Ramos (cell line): Measurements from ENCODE around the gene MAP2K5.

Experiments
- in situ Hi-C: fragments of 300-500 bp; cut with MboI; formaldehyde crosslinking; loops from one replicate; pipeline ENCODE4 v1.14.3; 2022; ENCODE audit warnings: low sequenced_read_pairs; ENCODE audit not compliant: unreplicated experiment

The MAP2K5 gene

GRCh38 chr15:67745073-67746006, 202.8 kb downstream of the MAP2K5 start:
- in situ Hi-C loops = loop anchor here (25.0 kb wide), 1 partner anchor 808 kb away; no protein-coding TSS in a partner anchor

DNA sequence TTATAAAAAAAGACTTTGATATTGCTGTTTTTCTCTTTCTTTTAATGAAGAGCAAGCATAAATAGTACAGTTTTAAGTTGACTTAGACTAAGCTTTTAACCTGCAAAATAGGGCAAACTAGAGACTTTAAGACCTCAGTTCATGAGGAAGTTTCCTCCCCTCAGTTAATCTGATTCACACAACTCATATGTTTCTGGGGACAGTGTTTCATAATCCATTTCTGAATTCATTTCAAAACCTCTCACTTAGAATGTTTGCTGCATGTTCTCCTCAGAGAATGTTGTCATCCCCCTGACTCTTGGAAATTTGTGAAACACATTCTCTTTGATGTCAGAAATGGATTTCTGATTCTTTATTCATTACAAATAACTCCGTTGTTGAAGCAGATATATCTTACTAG, 203.5 kb downstream of the MAP2K5 start:
- in situ Hi-C loops = loop anchor here (25.0 kb wide), 1 partner anchor 809 kb away; no protein-coding TSS in a partner anchor

GRCh38 chr15:67746450-67746849, 203.9 kb downstream of the MAP2K5 start:
- in situ Hi-C loops = loop anchor here (25.0 kb wide), 1 partner anchor 809 kb away; no protein-coding TSS in a partner anchor

DNA sequence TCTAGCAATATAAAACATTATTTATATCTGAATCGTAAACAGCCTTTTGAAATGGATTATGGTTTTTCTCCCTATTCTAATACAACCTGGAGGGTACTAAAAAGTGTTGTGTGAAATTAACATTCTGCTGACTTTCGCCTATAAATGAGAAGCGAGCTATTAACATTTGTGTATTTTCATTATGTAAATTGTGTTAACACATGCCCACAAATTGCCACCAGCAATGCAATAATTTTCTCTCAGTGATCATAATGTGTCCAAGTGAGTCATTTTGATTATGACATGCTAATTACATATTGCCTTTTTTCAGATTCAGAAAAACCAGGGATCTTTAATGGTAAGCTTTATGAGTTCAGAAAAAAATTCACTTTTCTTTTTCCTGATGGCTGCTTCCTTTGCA, 205.4 kb downstream of the MAP2K5 start:
- in situ Hi-C loops = loop anchor here (25.0 kb wide), 1 partner anchor 811 kb away; no protein-coding TSS in a partner anchor

DNA sequence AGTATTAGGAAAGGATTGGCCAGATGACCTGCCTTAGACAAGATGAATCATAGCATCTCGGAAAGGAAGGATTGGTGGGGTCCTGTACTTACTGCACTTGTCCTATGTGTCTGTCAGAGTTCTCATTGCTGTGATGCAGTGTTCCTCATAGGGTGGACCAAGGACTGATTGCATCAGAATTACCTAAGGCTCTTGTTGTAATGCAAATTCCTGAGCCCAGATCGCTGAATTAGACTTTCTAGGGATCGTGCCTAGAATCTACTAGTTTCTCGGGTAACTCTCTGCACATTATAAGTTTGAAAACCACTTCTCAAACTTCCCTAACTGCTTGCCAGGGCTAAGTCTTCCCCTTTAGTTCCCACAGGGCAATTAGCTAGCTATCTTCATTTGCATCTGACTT, 207.9 kb downstream of the MAP2K5 start:
- in situ Hi-C loops = no loop called here

DNA sequence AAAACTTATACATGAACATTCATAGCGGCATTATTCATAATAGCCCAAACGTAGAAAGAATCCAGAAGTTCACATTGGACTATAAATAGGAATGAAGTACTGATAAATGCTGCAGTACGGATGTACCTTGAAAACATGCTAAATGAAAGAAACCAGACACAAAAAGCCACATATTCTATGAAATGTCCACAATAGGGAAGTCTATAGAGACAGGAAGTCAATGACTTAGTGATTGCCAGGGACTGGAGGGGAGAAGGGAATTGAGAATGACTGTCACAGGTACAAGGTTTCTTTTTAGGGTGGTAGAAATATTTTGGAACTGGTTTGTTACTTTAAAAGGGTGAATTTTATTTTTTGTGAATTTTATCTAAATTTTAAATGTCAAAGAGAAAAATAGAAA, 211.4 kb downstream of the MAP2K5 start:
- in situ Hi-C loops = no loop called here

DNA sequence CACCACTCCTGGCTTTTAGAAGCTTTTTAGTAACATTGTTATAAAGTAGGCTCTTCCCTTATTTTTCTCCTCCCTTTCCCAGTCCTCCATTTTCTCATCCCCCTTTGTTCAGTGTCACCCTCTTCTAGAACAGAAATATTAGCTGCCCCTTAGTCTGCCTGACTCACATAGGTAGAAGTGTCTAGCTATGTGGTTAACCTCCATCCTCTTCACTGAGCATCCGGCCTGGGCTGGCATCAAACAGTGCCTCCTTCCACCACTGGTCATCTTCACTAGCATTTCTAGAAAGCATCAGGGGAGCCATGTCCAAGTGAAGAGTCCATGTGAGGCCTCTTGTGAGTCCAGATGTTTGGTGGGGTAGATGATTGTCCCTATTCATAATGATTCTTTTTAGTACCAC, 212.8 kb downstream of the MAP2K5 start:
- in situ Hi-C loops = no loop called here

GRCh38 chr15:67755936-67756335, 213.4 kb downstream of the MAP2K5 start:
- in situ Hi-C loops = no loop called here

- in situ Hi-C loops = no loop called here
Measured at GRCh38 chr15:67758619-67759300, 216.3 kb downstream of the MAP2K5 start.

- in situ Hi-C loops = no loop called here
Measured at GRCh38 chr15:67760901-67761300, 218.4 kb downstream of the MAP2K5 start.

GRCh38 chr15:67761343-67761742, 218.8 kb downstream of the MAP2K5 start:
- in situ Hi-C loops = no loop called here

DNA sequence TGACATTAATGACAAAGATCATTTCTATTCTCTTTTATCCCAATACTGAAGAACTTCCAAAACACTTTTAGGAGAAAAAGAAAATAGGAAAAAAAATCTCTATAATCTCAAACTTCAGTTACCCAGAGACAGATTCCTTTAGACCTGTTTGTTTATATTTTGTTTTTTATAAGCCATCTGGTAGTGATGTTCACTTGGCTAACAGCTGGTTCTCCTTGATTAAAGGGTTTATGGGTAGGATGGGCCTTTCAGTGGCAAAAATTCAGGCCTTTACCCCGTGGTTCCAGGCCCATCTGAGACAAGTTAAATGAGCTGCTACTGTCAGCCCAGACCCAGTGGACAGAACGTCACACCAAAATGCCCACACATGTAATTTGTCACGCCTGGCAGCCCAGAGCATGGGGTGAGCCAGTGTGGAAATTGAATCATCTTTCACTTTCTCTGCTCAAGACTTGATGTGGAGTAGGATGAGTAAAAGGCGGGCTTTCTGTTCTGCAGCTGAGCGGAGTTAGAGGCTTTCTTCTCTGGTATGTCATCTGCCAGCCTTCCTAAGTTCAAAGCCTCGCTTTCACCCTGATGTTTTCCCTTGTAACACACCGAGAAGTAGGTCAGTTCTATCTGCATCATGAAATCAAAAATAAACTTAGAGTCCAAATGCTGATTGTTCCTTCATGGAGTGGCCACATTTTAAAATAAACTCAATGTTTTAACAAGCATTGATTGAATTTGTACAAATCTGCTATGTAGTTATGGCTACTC, 220.3 kb downstream of the MAP2K5 start:
- in situ Hi-C loops = no loop called here

- in situ Hi-C loops = no loop called here
Measured at GRCh38 chr15:67765701-67766100, 223.2 kb downstream of the MAP2K5 start.

DNA sequence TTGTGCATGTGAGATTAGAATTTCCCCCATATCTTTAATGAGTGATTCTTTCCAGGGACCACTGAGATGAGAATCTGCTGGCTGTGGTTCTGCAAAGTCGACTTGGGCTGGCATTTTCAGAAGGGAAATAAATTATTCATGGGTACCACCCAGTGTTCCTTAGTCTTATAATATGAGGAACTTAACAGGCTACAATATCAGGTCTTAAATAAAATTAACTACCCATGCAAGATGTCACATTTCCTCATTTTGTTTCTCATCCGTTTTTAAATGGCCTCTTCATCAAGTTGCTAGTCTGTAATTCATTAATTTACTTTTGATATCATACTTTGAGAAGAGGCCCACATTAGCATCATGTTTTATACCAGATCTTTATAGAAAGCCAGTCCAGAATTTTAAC, 224.5 kb downstream of the MAP2K5 start:
- in situ Hi-C loops = no loop called here

GRCh38 chr15:67768313-67768977, 225.9 kb downstream of the MAP2K5 start:
- in situ Hi-C loops = no loop called here

DNA sequence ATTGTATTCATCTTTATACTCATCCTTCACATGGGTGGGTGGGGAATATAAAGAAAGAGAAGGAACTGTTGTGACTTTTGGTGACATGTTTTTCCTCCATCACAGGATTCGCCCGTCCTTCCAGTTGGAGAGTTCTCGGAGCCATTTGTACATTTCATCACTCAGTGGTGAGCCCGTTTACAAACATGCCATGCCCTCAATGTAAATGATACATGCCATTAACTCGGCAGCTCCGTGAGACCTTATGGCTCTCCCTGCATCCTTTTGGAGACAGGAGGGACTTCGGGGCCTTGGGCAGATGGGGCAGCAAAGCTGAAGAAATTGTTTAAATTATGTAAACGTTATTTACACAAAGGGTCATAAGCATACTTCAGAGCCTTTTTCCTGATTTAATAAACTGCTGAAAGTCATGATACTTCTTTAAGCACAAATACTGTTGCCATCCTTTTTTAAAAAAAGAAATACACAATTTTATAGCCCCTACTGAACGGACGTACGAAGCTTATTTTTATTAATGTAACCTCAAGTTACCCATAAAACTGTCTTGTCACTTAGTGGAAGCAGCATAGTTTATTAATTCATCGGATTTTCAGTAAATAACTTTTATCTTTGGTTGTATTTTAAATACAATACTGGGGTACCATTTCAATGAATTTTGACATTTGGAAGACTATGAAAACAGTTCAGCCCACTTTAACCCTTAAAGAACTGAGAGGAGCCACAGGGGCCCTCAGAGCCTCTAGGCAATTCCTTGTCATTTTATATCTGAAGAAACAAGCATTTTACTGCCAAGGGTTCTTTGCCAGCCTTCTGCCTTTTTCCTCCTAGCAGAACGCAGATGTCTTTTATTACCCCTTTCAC, 227.2 kb downstream of the MAP2K5 start:
- in situ Hi-C loops = no loop called here

DNA sequence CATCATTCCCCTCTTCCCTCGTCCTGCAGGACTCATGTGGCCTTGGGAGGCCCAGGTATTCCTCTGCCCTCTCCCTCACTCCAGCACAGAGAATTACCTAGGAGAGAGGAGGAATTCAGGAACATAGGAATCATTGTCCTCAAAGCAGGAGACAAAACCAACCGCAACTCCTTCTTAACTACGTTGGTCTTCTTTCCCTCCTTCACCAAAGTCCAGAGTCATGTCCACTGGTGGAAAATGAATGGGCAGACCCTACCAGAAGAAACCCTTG, 227.8 kb downstream of the MAP2K5 start:
- in situ Hi-C loops = no loop called here

DNA sequence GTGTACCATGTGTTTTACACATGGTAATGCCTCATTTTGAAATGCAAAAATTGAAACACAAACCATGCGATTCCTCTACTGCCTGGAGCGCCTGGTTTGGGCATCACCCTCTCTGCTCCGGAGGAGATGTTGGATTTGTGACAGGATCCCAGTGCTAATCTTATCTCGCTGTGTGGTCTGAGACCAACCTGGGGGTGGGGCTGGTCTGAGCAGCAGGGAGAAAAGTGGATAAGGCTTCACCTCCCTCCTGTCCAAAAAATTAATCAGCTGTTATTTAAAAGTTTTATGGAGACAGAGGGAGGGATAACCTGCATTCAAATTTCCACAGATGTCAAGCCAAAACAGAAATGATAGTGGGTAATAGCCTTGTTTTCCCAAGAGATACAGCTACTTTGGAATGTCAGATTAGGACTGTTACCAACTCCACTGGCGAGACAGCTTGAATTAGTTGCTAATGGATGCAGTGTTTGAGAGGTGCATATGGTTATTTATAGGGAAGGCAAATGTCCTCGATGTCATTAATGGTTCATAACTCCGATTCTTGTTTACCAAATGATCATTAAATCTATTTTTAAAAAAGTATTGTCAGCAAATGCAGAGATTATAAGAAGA, 228.8 kb downstream of the MAP2K5 start:
- in situ Hi-C loops = no loop called here

DNA sequence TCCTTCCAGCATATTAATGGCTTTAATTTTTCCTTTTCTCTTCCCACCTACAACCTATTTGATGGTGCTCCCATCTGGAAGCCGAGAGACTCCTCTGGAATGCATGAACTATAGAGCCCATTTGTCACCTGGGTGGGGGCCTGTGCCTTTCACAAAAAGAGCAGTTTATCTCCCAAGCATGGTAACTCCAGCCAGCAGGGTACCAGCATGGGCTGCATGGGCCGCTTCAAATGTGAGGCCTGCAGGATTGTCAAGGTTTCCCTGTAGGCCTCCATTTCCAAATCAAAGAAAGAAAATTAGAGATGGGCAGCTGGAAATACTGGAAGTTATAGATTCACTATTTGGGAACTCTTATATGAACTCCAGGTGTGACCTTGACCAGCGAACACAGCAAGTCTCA, 232.1 kb downstream of the MAP2K5 start:
- in situ Hi-C loops = loop anchor here (25.0 kb wide), 2 partner anchors 687 to 863 kb away; no protein-coding TSS in a partner anchor
